GM23248 (cell line): ENCODE data around the gene TAS1R2. TPM values are rescaled to one million over a fixed set of nuclear protein-coding genes. Genes with fewer than 3 reads are reported as not detected.

ENCODE experiments used
- DNase-seq: peaks from one replicate; pipeline ENCODE4 v3.0.0-alpha.2; 2015
- H2AFZ ChIP-seq: fragments of 200-600 bp; sonication (generic); 2 replicates; pipeline ENCODE4 v1.6.1; 2016; ENCODE audit warnings: antibody characterized with exemption
- H3F3A ChIP-seq: fragments of 200-600 bp; sonication (generic); 2 replicates; pipeline ENCODE4 v1.6.1; 2016; ENCODE audit warnings: mild to moderate bottlenecking, antibody characterized with exemption, mixed run types; ENCODE audit not compliant: insufficient read depth
- H3K27ac ChIP-seq: fragments of 200-600 bp; sonication (generic); 2 replicates; pipeline ENCODE4 v1.5.1; 2016; ENCODE audit warnings: mild to moderate bottlenecking
- H3K27me3 ChIP-seq: fragments of 200-600 bp; sonication (generic); replicated peaks from 2 replicates; pipeline ENCODE4 v1.6.1; 2016; ENCODE audit warnings: mild to moderate bottlenecking; ENCODE audit not compliant: insufficient read depth
- H3K36me3 ChIP-seq: fragments of 200-600 bp; sonication (generic); 2 replicates; pipeline ENCODE4 v1.6.1; 2016; ENCODE audit warnings: low read depth, mild to moderate bottlenecking
- H3K4me1 ChIP-seq: fragments of 200-600 bp; sonication (generic); 2 replicates; pipeline ENCODE4 v1.6.1; 2016; ENCODE audit warnings: mild to moderate bottlenecking; ENCODE audit not compliant: insufficient read depth
- H3K4me2 ChIP-seq: fragments of 200-600 bp; sonication (generic); one replicate; pipeline ENCODE4 v1.6.1; 2016; ENCODE audit warnings: mild to moderate bottlenecking; ENCODE audit not compliant: unreplicated experiment
- H3K4me3 ChIP-seq: fragments of 200-600 bp; sonication (generic); 2 replicates; pipeline ENCODE4 v1.5.1; 2016; ENCODE audit warnings: mild to moderate bottlenecking
- H3K79me2 ChIP-seq: fragments of 200-600 bp; sonication (generic); 2 replicates; pipeline ENCODE4 v1.6.1; 2016; ENCODE audit warnings: mild to moderate bottlenecking; ENCODE audit not compliant: insufficient read depth
- H3K9ac ChIP-seq: fragments of 200-600 bp; sonication (generic); 2 replicates; pipeline ENCODE4 v1.6.1; 2016; ENCODE audit warnings: mild to moderate bottlenecking
- H3K9me2 ChIP-seq: fragments of 200-600 bp; sonication (generic); 2 replicates; pipeline ENCODE4 v1.6.1; 2016; ENCODE audit warnings: mixed run types, mild to moderate bottlenecking, moderate library complexity; ENCODE audit not compliant: insufficient read depth
- H3K9me3 ChIP-seq: fragments of 200-600 bp; sonication (generic); one replicate; pipeline ENCODE4 v1.6.1; 2017; ENCODE audit warnings: low read depth
- H4K20me1 ChIP-seq: fragments of 200-600 bp; sonication (generic); 2 replicates; pipeline ENCODE4 v1.6.0; 2016; ENCODE audit not compliant: insufficient read depth
- EZH2 ChIP-seq: fragments of 200-600 bp; sonication (generic); IDR thresholded peaks from 2 replicates; pipeline ENCODE4 v1.6.1; 2018; ENCODE audit warnings: antibody characterized with exemption, mild to moderate bottlenecking; ENCODE audit not compliant: insufficient read depth, poor library complexity, severe bottlenecking
- EZH2phosphoT487 ChIP-seq: fragments of 200-600 bp; sonication (generic); IDR thresholded peaks from 2 replicates; pipeline ENCODE4 v1.6.1; 2018; ENCODE audit warnings: antibody characterized with exemption, moderate library complexity, mild to moderate bottlenecking, low read depth; ENCODE audit not compliant: insufficient read depth
- WGBS, 2 experiments: methylation state at CpG; one replicate each; pipeline ENCODE4 v1.1.6; 2015 to 2017; ENCODE audit warnings: low lambda C conversion rate in 2 of 2, low coverage in 1 of 2; ENCODE audit errors: missing lambda C conversion rate in 2 of 2; 5-methylcytosine and 5-hydroxymethylcytosine counted together
- in situ Hi-C: fragments of 300-500 bp; cut with MboI; formaldehyde crosslinking; loops from 2 replicates; pipeline ENCODE4 v1.15.0; 2020
- polyA plus RNA-seq: library from polyadenylated mRNA; unstranded; fragments of >200 nt; fragmentation: Nextera tagmentation; extraction: Ambion mirVana; gene quantifications from 2 replicates; pipeline ENCODE4 v1.2.1, GENCODE V29; 2016
- total RNA-seq: library from RNA; depleted of rRNA; stranded (reverse); fragments of >200 nt; shearing (Covaris generic); gene quantifications from 2 replicates; pipeline ENCODE4 v1.2.3, GENCODE V29; 2014

Gene TAS1R2
- total and polyA plus RNA-seq, 2 experiments from 2014 or later: not detected

GRCh38 chr1:18831656-18832055 lies 27.8 kb downstream of the TAS1R2 start:
- no peak for DNase-seq
- Histone ChIP-seq H3K9me3 (no peaks in the 10 kb centered on the region), H3K27me3 (peaks cover 9% of the 10 kb centered on the region; the same call in 1 of the 2 replicates), H3K4me2 (no peak overlapping the region), H3K4me3 (no peak overlapping the region), H3K9ac (no peak overlapping the region), H4K20me1 (no peaks in the 10 kb centered on the region), H2AFZ (no peak overlapping the region), H3K4me1 (no peaks in the 10 kb centered on the region), H3K9me2 (no peaks in the 10 kb centered on the region), H3K79me2 (no peaks in the 10 kb centered on the region), H3K36me3 (no peaks in the 10 kb centered on the region), H3F3A (no peaks in the 10 kb centered on the region), H3K27ac (no peak overlapping the region)
- in situ Hi-C loops: no loop called here
- no peak for TF ChIP-seq EZH2
- TF ChIP-seq EZH2phosphoT487: no peak
- 10 to 12% methylated on average over 2 of the region's 2 CpGs for WGBS, 2 experiments

GRCh38 chr1:18830596-18830995 lies 28.9 kb downstream of the TAS1R2 start:
- Histone ChIP-seq H3K27me3 (peaks cover 5% of the 10 kb centered on the region; the same call in 1 of the 2 replicates), H3K27ac (no peak overlapping the region), H3K4me1 (no peaks in the 10 kb centered on the region), H4K20me1 (no peaks in the 10 kb centered on the region), H3K4me3 (no peak overlapping the region), H3F3A (no peaks in the 10 kb centered on the region), H2AFZ (no peak overlapping the region), H3K4me2 (no peak overlapping the region), H3K36me3 (no peaks in the 10 kb centered on the region), H3K9me3 (no peaks in the 10 kb centered on the region), H3K9me2 (no peaks in the 10 kb centered on the region), H3K79me2 (no peaks in the 10 kb centered on the region), H3K9ac (no peak overlapping the region)
- 3 to 6% methylated on average over 12 of the region's 12 CpGs for WGBS, 2 experiments
- in situ Hi-C loops: no loop called here
- TF ChIP-seq EZH2 (no peak), EZH2phosphoT487 (no peak)
- DNase-seq: no peak

GRCh38 chr1:18829671-18830070 lies 29.8 kb downstream of the TAS1R2 start:
- no peaks in the 10 kb centered on the region for H4K20me1 ChIP-seq
- no peaks in the 10 kb centered on the region for H3K4me1 ChIP-seq
- H3K79me2 ChIP-seq: no peaks in the 10 kb centered on the region
- no peak for TF ChIP-seq EZH2phosphoT487
- TF ChIP-seq EZH2: no peak
- no peak overlapping the region for H3K4me2 ChIP-seq
- H3K4me3 ChIP-seq: no peak overlapping the region
- no peak overlapping the region for H2AFZ ChIP-seq
- WGBS, 2 experiments: 28 to 50% methylated on average over 1 of the region's 1 CpG
- peaks cover 3% of the 10 kb centered on the region; the same call in 1 of the 2 replicates for H3K27me3 ChIP-seq
- H3K9me3 ChIP-seq: no peaks in the 10 kb centered on the region
- no peaks in the 10 kb centered on the region for H3K36me3 ChIP-seq
- no peaks in the 10 kb centered on the region for H3F3A ChIP-seq
- H3K27ac ChIP-seq: no peak overlapping the region
- H3K9ac ChIP-seq: no peak overlapping the region
- no peak for DNase-seq
- in situ Hi-C loops: no loop called here
- H3K9me2 ChIP-seq: no peaks in the 10 kb centered on the region

GRCh38 chr1:18828224-18828623 lies 31.2 kb downstream of the TAS1R2 start:
- WGBS, 2 experiments: 11 to 13% methylated on average over 2 of the region's 2 CpGs
- no peak overlapping the region for H3K4me2 ChIP-seq
- in situ Hi-C loops: no loop called here
- H3K9me2 ChIP-seq: no peaks in the 10 kb centered on the region
- DNase-seq: no peak
- TF ChIP-seq EZH2: no peak
- TF ChIP-seq EZH2phosphoT487: no peak
- H3K9ac ChIP-seq: no peak overlapping the region
- H3K4me1 ChIP-seq: no peaks in the 10 kb centered on the region
- H3K9me3 ChIP-seq: no peaks in the 10 kb centered on the region
- H3K36me3 ChIP-seq: no peaks in the 10 kb centered on the region
- no peaks in the 10 kb centered on the region for H3K79me2 ChIP-seq
- H3K4me3 ChIP-seq: no peak overlapping the region
- no peak overlapping the region for H3K27ac ChIP-seq
- no peaks in the 10 kb centered on the region for H4K20me1 ChIP-seq
- no peak overlapping the region for H2AFZ ChIP-seq
- H3F3A ChIP-seq: no peaks in the 10 kb centered on the region
- no peaks in the 10 kb centered on the region for H3K27me3 ChIP-seq

- no peak for DNase-seq
- Histone ChIP-seq H3K36me3 (no peaks in the 10 kb centered on the region), H4K20me1 (no peaks in the 10 kb centered on the region), H3K79me2 (no peaks in the 10 kb centered on the region), H3K4me1 (no peaks in the 10 kb centered on the region), H3K9me3 (no peaks in the 10 kb centered on the region), H3F3A (no peaks in the 10 kb centered on the region), H2AFZ (no peak overlapping the region), H3K27me3 (peaks cover 5% of the 10 kb centered on the region), H3K4me2 (no peak overlapping the region), H3K4me3 (no peak overlapping the region), H3K27ac (no peak overlapping the region), H3K9me2 (no peaks in the 10 kb centered on the region), H3K9ac (no peak overlapping the region)
- 80 to 81% methylated on average over 6 of the region's 6 CpGs for WGBS, 2 experiments
- TF ChIP-seq EZH2 (no peak), EZH2phosphoT487 (no peak)
- in situ Hi-C loops: loop anchor here (5.0 kb wide), 1 partner anchor 231 kb away; no protein-coding TSS in a partner anchor
Measured at GRCh38 chr1:18823438-18823837, 36.0 kb downstream of the TAS1R2 start.
